Measurements from ENCODE around the gene PRMT2.
"Not testable (repeated sequence)": the region's sequence is repeated elsewhere in the genome, so short reads cannot be mapped to it uniquely, and the experiment has no call there.

The PRMT2 gene

DNA sequence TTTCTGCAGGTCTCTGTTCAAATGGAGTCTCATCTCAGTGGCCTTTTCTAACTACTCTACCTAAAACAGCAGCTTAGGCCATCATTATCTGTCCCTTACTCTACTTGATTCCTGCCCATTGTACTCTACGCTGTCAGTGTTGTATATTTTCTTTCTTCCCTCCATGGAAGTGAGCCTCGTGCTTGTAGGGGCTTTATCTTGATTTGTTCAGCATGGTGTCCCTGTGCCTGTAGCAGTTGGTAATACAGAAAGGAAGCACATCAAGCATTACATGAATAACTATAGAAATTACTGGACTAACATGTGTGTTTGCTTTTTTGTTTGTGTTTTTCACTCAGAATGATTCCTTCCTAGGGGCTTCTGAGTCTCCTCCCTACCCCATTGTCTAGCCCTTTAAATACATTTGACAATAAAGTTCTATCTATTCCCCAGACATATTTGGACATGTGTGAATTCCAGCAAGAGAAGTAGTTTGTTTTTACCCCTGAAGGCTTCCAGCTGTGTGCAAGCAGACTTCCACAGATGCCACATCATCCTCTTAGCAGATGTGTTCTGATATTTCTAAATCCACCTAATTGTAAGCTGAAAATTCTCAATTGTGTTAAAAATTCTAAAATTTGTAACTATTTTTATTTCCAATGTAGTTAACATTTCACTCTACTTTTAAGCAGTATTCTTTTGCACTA is 40.3 kb downstream of the PRMT2 start:
- no peak for DNase-seq

- DNase-seq, result not testable (repeated sequence)
Observed at GRCh38 chr21:46676542-46676941, 41.1 kb downstream of the PRMT2 start.

GRCh38 chr21:46681593-46681992 is 46.1 kb downstream of the PRMT2 start:
- not testable (repeated sequence) for DNase-seq

DNA sequence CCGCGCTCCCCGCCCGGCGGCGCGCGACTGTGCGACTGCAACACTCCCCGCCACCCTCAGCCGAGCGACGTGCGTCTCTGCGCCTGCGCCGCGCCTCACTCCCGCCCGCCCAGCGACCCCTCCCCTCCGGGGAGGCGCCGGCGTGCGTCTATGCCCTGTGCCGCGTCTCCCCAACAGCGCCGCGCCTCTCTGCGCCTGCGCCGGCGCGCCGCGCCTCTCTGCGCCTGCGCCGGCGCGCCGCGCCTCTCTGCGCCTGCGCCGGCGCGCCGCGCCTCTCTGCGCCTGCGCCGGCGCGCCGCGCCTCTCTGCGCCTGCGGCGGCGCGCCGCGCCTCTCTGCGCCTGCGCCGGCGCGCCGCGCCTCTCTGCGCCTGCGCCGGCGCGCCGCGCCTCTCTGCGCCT is 63.2 kb downstream of the PRMT2 start:
- not testable (repeated sequence) for DNase-seq

DNA sequence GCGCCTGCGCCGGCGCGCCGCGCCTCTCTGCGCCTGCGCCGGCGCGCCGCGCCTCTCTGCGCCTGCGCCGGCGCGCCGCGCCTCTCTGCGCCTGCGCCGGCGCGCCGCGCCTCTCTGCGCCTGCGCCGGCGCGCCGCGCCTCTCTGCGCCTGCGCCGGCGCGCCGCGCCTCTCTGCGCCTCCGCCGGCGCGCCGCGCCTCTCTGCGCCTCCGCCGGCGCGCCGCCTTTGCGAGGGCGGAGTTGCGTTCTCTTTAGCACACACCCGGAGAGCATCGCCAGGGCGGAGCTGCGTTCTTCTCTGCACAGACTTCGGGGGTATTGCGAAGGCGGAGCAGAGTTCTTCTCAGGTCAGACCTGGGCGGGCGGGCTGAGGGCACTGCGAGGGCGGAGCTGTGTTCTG is 63.6 kb downstream of the PRMT2 start:
- DNase-seq, result not testable (repeated sequence)

Measured in femur (tissue), 1 donor.